HL-60/S4 treated with phorbol 12-myristate 13-acetate at 8.2 ng/mL for 4 days and 3 days (cell line): Measurements from ENCODE around the gene ISG20L2.

Experiments
- in situ Hi-C: fragments of 300-500 bp; cut with MboI; formaldehyde crosslinking; loops from 2 replicates; pipeline ENCODE4 v1.15.0; 2022; ENCODE audit warnings: low sequenced_read_pairs

Gene ISG20L2

GRCh38 chr1:156742017-156742416, 13.5 kb upstream of the ISG20L2 start:
- in situ Hi-C loops = no loop called here

GRCh38 chr1:156741481-156741983, 13.0 kb upstream of the ISG20L2 start:
- in situ Hi-C loops = no loop called here

- in situ Hi-C loops = no loop called here
These were observed 12.3 kb upstream of the ISG20L2 start, which contains the start of gene MRPL24 for GRCh38 chr1:156740741-156741480. MRPL24 (minus strand) TSS chr1:156741088; CDS start chr1:156738704, 2,384 bp downstream.

DNA sequence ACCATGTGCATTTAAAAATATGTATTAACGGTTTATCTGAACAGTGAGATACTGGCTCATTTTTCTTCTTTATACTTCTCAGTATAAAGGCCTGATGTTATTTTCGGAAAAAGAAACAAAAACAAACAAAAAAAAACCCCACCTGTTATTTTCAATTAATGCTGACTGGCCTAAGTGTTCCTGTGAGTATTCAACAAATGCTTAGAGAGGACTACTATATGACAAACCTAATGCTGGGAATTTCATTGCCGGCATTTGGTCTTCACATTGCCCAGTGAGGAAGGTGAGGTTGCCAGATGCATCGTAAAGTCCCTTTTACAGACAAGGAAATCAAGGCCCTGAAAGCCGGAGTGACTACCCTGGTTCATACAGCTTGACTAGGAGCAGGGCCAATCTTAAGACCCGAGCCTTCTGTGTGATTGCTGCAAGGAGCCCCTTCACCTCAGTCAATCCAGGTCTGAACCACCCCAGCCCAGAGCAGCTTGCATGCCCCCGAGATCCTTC, 11.7 kb upstream of the ISG20L2 start:
- in situ Hi-C loops = no loop called here

DNA sequence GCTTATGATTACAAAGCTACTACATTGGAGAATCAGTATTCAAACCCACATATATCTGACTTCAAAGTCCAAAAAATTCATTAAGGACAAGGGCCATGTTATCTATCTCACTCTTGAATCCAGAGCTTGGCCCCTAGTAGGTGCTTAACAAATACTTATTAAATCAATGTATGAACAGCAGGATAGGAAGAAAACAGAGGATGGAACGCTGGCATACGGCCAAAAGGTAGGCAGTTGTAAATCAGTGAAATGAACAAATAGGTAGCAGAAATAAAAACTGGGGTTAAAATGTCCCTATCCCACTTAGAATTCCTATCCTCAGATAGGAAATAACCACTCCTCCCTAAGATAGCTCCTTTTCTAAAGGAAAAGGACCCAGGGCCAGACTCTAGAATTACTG, 10.3 kb upstream of the ISG20L2 start:
- in situ Hi-C loops = no loop called here

DNA sequence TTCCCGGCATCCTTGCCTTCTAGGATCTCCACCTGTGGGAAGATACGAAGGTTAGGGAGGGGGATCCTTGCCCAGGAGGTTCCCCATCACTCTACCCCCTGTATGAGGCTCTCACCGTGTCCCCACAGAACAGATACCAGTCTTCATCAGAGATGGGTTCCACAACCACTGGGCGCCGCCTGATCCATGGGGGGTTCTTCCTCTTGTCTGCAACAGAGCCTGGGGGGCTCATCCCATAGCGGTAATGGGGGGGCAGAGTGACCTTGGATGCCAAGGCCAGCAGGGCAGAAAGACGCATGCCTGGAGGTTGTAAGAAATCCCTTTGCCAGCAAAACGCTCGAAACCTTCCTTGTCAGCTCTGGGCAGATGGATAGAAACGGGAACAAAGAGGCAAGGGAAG, 9.8 kb upstream of the ISG20L2 start:
- in situ Hi-C loops = no loop called here

DNA sequence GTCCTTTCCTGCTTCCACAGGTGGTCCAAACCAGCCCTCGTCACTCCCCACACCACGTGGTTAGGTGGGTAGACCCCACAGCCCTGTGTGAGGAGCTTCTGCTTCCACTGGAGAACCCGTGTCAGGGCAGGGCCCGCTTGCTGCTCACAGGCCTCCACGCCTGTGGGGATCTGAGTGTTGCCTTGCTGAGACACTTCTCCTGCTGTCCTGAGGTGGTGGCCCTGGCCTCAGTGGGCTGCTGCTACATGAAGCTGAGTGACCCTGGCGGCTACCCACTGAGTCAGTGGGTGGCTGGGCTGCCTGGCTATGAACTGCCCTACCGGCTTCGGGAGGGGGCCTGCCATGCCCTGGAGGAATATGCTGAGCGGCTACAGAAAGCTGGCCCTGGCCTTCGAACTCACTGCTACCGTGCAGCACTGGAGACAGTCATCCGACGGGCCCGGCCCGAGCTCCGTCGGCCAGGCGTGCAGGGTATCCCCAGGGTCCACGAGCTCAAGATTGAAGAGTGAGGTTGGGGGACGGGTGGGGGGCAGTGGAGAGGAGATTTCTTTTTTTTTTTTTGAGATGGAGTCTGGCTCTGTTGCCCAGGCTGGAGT, 5.5 kb upstream of the ISG20L2 start:
- in situ Hi-C loops = no loop called here

DNA sequence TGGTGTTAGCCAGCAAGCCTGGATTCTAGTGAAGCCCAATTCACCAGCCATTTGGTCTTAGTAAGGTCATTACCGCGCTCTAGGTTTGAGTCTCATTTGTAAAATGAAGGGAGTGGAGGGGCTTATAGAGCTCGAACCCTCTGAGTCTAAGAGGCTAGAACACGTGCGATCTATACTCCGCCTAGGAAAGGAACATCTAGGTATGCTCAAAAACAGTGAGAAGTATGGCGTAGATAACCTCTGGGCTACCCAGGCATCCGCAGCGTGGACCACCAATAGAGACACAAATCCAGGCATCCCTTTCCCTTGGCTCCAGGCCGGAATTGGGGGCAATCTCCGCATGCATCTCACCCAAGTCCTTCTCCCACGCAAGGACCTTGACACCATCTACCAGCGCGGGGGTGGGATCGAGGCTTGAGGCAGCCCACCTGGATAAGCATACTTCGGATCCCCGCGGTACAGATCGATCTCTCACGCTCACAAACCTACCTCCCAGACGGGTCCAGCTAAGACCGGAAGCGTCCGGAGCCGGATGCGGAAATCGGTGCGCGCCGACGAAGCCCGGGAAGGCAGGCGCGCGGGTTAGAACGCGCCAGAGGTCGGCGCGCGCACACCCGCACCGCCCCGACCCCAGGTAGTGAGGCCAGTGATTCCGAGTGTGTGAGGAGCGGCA, 504 bp downstream of the ISG20L2 start, which contains the start of gene METTL25B:
Gene METTL25B, plus strand, starts transcription at position 544 of the 673 bp plus-strand sequence. CDS start 636 bp downstream, outside the sequence.
- in situ Hi-C loops = no loop called here

DNA sequence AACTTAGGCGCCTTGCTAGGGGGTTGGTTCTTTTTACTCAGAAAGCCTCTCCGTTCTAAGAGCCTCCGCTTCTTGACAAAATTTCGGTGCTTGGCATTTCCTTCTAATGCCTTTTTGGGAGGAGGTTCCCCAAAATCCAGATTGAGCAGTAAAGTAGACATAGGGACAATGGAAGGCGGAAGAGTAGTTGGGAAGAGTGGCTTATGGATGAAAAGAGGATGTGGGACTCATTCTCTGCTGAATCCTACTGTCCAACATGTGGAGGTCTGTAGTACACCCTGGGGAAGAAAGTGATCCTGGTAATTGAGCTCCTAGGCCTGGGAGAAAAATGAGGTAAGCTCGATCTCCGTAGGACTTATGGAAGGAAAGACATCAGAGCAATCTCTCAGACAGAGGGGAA, 1.1 kb downstream of the ISG20L2 start:
- in situ Hi-C loops = no loop called here

DNA sequence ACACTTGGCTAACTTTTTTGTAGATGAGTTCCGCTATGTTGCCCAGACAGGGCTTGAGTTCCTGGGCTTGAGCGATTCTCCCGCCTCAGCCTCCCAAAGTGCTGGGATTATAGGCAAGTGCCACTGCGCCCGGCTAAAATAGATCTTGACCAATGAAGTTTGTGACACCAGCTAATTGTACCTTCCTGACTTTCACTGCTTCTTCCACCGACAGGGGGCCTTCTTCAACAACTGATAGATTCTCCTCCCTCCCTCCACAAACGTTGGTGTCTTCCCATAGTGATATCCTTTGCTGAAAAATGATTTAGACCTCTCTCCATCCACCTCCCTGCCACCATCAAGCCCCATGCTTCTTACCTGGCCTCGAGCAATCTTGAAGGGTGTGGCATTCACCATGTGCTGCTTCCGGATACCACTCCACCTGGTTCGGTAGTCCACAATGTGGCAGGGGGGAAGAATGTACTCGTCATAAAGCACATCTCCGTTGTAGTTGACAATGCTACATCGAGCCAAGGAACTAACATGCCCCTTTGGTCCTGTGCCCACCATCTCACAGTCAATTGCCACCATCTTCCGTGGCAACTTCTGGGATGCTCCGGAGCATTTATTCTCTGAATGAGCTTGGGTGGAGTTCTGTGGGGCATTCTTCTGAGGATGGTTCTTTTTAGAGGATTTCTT, 1.9 kb downstream of the ISG20L2 start:
- in situ Hi-C loops = no loop called here

GRCh38 chr1:156725683-156726280, 2.8 kb downstream of the ISG20L2 start:
- in situ Hi-C loops = no loop called here

DNA sequence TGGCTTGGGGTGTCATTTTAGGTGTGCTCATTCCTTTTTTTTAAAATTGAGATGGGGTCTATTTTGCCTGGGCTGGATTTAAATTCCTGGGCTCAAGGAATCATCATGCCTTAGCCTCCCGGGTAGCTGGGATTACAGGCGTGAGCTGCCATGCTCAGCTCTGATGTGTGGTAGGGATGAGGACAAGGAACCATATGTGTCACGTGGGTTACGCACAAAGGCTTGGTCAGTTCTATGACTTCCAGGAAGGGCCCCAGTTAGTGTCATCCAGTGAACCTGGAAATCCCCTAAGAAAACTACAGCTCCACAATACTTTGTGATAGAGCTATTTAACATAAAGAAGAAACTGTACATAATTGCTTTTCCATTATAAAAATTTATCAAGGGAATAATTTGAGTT, 7.0 kb downstream of the ISG20L2 start:
- in situ Hi-C loops = no loop called here

DNA sequence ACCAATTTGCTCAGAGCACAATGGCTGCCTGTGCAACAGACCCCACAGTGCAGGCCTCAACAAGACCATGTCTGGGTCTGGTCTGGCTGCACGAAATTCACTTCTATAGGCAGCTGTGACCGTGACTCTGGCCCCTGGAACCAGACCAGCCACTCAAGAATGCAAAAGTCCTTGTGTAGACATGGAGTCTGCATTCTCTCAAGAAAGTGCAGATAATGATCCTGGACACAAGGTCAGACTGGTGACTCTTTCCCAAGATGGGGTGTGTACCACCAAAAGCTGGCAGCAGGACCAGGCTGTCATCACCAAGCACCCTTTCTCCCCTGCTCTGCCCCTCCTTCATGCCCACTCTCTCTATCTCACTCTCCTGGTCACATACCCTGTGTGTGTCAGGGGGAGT, 7.4 kb downstream of the ISG20L2 start:
- in situ Hi-C loops = no loop called here

GRCh38 chr1:156717351-156717750, 11.2 kb downstream of the ISG20L2 start:
- in situ Hi-C loops = no loop called here

- in situ Hi-C loops = no loop called here
These were observed 13.7 kb downstream of the ISG20L2 start for GRCh38 chr1:156714830-156715229.

- in situ Hi-C loops = no loop called here
These were observed 15.9 kb downstream of the ISG20L2 start for GRCh38 chr1:156712626-156713025.

GRCh38 chr1:156711011-156711817, 17.4 kb downstream of the ISG20L2 start:
- in situ Hi-C loops = no loop called here

- in situ Hi-C loops = no loop called here
These were observed 18.6 kb downstream of the ISG20L2 start for GRCh38 chr1:156709757-156710489.

DNA sequence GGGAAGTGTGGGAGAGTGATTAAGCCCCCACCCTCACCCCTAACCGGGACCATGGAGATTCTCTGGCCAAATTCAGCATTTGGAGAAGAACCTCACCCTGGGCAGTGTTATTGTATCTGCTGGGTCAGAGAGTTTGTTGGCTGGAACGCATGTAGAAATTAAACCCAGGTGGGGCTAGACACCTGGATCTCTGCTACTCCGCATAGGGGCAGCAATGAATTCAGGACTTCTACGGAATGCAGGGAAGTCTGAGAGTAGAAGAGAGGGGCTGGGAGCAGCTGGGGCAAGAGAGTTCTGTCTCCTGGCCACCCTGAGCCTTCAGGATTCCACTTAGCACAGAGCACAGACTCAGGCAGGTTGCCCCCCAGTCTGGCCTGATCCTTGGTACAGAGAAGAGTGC, 19.5 kb downstream of the ISG20L2 start:
- in situ Hi-C loops = no loop called here
